SK-MEL-5 (cell line): ENCODE data around the gene TLE4. TPM values are rescaled to one million over a fixed set of nuclear protein-coding genes. Genes with fewer than 3 reads are reported as not detected.

ENCODE experiments used
- DNase-seq: peaks from one replicate; pipeline ENCODE4 v3.0.0-alpha.2; 2016; ENCODE audit warnings: low read depth, low spot score
- in situ Hi-C: cut with HindIII; loops from 2 replicates; pipeline ENCODE4 v1.10.0; 2016; ENCODE audit warnings: low sequenced_read_pairs, high pct_unique_total_duplicates, low pct_unique_long_range_greater_than_20kb
- total RNA-seq: library from RNA; depleted of rRNA; stranded (reverse); fragments of >200 nt; shearing (Covaris generic); gene quantifications from 2 replicates; pipeline ENCODE4 v1.2.3, GENCODE V29; 2014

TLE4 gene
- total RNA-seq, 1 experiment from 2014 or later = 1.3 TPM

DNA sequence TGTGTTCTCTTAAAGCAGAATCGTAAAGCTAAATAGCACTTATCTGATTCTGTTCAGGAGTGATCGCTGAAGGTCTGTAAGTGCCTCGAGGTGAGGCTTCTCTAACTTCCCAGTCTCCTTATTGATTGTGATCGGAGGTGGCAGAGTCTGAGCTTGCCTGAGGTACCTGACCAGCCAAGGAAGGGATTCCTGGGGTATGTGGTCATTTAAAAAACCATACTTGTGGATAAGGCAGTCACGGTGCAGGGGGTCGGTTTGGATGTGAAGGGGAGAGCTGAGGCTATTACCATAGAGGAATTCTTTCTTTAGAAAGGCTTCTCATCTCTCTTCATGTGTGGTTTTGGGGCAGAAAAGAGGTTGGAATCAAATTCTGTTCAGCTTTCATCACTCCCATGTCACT, 193.7 kb downstream of the TLE4 start:
- DNase-seq = no peak
- in situ Hi-C loops = no loop called here

GRCh38 chr9:79766091-79766490, 194.3 kb downstream of the TLE4 start:
- DNase-seq = no peak
- in situ Hi-C loops = no loop called here

DNA sequence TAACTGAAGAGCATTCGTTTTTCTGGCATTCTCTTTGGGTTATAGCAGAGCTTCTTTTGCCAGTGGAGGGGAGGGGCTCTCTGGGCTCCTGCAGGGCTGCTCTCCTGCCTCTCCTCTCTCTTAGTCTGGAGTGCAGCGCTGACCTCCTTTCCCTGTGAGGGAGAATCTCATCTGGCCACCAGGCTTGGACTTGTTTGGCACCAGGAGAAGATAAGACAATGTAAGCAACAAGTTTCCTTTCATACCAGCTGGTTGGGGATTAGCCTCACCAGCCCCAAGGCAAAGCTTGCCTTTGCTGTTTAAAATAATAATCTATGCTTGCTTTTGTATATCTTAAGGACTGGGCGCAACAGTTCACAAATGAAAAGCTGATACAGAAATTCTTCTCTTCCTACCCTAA, 196.4 kb downstream of the TLE4 start:
- DNase-seq = no peak
- in situ Hi-C loops = no loop called here

DNA sequence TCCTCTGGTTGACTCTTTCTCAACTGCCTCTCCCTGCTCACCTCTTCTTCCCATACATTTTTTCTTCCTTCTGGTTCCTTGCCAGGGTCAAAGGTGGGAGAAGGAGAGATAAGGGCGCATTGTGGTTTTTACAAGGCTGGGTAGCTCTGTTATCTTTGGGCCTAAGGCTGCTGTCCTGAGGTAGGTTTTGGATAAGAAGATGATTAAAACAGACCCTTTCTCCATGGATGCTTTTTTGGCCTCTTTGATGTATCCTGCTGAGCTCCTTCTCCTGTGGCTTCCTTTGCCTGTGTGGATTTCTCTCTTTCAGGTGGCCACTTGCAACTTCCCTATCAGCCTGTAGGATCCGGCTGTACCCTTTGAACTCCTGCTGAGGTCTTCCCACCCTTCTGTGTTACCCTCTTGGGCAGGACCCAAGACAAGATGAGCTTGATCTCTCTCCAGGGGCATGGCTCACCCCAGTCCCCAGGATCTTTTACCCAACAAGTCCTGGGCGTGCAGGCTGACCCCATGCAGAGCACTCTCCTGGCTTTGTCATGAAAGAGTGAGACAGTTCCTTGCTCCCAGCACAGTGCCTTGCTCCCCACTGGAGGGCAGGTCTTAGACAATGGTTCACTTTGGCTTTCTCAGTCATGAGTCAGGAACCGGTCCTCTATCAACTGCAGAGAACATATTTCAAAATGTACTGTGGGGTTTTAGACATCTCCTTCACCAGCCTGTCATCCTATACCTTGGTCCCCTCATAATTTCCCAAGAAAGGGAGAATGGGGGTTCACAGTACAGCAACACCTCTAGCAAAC, 197.9 kb downstream of the TLE4 start:
- in situ Hi-C loops = no loop called here
- no peak for DNase-seq

DNA sequence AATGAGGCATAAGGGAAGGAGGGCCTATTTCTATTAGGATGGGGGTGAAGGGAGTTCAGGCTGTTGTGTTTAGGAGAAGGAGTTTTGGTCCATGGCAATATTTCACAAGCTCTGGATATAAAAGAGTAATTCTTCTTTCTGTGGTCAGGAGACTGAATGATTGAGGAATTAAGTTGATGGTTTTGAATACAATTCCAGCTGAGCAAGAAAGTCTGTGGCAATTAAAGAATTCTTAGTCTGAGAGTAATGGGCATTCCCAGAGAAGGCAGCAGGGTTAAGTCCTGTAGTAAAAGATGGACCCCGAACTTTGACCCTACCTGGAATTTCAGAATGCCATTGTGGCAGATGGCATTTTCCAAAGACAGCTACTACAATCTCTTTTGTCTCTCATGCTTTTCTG, 202.6 kb downstream of the TLE4 start:
- in situ Hi-C loops = no loop called here
- DNase-seq = no peak
